NCI-H2196 treated with DMSO at 0.1 percent for 48 hours (cell line): ENCODE data around the gene MORF4L1.
"Not testable (repeated sequence)": the region's sequence is repeated elsewhere in the genome, so short reads cannot be mapped to it uniquely, and the experiment has no call there.

Experiments used
- DNase-seq: peaks from one replicate; lab custom pipeline; 2025; ENCODE audit not compliant: unreplicated experiment; lab: John Stamatoyannopoulos, UW

The MORF4L1 gene

DNA sequence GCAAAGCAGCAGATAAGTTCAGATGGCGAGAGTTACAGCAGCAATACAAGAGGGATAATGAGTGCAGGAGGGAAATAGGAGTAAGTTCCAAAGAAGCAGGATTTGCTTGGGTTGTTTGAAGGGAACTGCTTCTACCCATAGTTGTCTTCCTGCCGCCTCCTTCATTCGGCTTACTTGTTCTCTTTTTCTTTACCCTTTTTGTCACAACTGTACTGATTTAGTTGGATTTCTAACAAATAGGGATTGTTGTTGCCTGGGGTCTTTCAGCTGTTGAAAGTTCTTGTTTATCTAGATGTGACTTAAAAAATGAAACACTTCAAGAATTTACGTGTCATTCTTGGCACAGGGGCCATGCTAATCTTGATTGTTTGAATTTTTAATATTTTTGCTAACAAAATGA lies 25.9 kb downstream of the MORF4L1 start:
- DNase-seq = no peak

DNA sequence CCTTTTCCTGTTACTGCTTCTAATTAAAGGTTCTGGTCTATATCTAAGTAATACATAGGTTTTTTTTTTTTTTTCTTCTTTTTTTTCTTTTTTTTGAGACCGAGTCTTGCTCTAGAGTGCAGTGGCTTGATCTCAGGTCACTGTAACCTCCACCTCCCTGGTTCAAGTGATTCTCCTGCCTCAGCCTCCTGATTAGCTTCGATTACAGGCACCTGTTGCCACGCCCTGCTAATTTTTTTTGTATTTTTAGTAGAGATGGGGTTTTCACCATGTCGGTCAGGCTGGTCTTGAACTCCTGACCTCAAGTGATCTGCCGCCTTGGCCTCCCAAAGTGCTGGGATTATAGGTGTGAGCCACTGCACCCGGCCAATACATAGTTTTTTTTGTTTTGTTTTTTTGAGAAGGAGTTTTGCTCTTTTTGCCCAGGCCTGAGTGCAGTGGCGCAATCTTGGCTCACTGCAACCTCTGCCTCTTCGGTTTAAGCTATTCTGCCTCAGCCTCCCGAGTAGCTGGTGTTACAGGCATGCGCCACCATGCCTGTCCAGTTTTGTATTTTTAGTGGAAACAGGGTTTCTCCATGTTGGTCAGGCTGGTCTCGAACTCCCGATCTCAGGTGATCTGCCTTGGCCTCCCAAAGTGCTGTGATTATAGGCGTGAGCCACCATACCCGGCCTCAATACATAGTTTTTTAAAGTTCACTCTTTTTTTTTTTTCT lies 28.3 kb downstream of the MORF4L1 start:
- not testable (repeated sequence) for DNase-seq

DNA sequence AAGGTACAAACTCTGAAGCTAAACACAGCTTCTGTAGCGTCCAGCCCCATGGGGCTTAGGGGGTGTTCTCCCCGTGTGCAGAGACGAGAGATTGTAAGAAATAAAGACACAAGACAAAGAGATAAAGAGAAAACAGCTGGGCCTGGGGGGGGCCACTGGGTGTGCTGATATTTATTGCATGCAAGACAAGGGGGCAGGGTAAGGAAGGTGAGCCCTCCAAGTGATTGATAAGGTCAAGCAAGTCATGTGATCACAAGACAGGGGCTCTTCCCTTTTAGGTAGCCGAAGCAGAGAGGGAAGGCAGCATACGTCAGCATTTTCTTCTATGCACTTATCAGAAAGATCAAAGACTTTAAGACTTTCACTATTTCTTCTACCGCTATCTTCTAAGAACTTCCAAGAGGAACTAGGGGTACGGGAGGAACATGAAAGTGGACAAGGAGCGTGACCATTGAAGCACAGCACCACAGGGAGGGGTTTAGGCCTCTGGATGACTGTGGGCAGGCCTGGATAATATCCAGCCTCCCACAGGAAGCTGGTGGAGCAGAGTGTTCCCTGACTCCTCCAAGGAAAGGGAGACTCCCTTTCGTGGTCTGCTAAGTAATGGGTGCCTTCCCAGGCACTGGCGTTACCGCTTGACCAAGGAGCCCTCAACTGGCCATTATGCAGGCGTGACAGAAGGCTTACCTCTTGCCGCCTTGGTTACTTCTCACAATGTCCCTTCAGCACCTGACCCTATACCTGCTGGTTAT lies 29.8 kb downstream of the MORF4L1 start:
- DNase-seq = not testable (repeated sequence)

DNA sequence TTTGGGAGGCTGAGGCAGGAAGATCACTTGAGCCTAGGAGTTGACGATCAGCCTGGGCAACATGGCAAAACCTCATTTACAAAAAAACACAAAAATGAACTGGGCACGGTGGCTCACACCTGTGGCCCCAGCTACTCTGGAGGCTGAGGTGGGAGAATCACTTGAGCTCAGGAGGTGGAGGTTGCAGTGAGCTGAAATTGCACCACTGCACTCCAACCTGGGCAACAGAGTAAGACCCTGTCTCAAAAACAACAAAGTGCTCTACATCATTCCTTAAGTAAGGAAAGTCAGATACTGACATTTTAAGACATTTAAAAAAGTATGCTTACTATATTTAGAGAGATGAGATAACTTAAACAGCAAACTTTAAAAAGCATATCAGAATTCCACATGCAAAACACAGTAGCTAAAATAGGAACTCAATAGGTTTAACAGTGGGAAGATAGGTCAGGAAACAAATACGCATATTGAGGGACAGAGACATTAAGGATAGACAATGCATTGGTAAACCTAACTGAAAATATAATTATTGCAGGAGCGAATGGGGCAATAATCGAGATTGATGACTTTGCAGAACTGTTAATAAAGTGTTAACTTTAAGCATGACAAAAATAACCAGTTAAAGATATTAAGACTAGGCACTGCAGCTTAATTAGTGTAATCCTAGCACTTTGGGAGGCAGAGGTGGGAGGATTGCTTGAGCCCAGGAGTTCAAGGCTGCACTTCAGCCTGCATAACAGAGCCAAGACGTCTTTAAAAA lies 32.1 kb downstream of the MORF4L1 start:
- DNase-seq = no peak

GRCh38 chr15:78906316-78906620 lies 33.6 kb downstream of the MORF4L1 start:
- no peak for DNase-seq

- no peak for DNase-seq
Measured at GRCh38 chr15:78907577-78907976, 34.9 kb downstream of the MORF4L1 start.

DNA sequence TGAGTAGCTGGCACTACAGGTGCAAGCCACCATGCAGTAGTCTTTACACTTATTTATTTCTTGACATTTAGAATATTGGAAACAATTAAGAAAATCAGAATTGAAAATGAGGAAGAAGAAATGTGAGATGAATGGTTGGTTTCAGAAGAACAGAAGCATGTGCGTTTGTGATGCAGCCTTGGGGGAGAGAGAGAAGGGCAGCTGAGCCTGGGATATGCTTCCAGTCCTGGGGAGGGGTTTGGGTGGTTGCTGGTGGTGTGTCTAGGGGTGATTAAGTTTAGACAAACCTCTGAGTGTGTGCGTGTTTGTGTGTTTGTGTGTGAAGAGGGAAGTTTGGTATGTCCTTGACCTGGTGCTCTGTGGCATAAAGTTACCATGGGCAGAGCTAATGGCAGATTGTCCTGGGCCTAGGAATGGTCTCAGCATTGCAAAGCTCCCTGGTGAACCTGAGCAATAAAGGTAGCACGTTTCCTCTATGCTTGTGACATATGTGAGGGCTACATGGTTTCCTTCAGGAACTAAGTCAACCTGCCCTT lies 36.5 kb downstream of the MORF4L1 start:
- no peak for DNase-seq

- no peak for DNase-seq
Measured at GRCh38 chr15:78909791-78910228, 37.1 kb downstream of the MORF4L1 start.

GRCh38 chr15:78910271-78910670 lies 37.6 kb downstream of the MORF4L1 start:
- no peak for DNase-seq

- DNase-seq = no peak
Measured at GRCh38 chr15:78912316-78912715, 39.6 kb downstream of the MORF4L1 start.

GRCh38 chr15:78913012-78913411 lies 40.3 kb downstream of the MORF4L1 start:
- no peak for DNase-seq

DNA sequence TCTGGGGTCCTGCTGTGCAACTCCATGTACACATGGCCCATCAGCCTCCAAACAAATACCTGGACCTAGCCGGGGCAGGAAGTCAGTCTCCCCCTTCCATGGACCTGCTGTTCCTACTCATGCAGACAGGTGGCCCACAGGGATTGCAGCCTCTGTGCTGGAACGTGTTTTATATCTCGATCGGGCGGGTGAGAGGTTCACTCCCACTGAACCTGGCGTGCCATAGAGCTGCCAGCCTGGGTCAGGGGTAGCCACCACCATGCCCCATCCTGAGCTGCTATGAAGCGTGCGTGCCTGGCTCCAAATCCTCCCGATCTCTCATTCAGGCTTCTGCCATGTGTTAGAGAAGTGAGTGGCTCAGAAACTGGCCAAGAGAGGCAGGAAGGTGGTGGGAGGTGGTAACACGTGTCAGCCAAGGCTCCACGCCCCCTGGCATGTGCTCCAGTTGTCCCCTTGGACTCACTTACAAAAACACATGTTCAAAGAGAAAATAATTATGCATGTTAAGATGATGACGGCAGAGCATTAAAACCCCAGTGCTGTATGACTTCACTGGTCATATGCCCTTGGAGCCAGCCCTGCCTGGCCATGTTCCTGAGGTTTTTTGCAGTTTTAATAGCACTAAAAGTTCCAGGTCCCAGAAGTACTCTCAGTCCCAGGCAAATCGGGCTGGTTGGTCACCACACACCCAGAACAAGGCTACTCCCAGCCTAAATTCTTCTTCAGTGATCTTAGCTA lies 41.5 kb downstream of the MORF4L1 start:
- no peak for DNase-seq

DNA sequence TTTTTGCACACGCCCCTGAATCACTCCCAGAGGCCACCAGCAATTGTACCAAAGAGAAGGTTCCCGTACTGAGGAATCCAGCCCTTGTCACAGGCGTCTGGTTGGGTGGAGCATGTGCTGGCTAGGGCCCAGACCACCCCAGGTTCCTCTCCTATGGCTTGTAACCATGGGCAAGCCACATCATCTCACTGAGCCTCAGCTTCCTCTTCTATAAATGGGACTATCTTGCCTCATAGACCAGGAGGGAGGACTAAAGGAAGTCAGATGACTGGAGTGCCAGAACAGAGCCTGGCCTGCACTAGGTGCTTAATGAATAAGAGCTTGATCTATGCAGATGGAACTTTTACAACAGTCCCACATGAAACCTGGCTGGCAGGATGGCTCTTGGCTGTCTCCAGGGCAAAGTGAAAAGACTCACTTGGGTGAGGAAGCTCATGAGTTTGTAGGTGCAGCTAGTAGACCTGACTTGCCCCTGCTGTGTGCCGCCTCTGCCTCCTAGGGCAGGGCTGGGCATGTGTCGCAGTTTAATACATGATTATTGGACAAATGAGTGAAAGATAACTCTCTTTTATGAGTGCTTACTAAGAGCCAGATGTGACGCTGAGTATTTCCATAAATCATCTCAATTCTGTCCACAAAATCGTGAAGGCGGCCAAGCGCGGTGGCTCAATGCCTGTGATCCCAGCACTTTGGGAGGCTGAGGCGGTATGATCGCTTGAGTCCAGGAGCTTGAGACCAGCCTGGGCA lies 42.8 kb downstream of the MORF4L1 start:
- DNase-seq = no peak

- DNase-seq = no peak
Measured at GRCh38 chr15:78916088-78916487, 43.4 kb downstream of the MORF4L1 start.

DNA sequence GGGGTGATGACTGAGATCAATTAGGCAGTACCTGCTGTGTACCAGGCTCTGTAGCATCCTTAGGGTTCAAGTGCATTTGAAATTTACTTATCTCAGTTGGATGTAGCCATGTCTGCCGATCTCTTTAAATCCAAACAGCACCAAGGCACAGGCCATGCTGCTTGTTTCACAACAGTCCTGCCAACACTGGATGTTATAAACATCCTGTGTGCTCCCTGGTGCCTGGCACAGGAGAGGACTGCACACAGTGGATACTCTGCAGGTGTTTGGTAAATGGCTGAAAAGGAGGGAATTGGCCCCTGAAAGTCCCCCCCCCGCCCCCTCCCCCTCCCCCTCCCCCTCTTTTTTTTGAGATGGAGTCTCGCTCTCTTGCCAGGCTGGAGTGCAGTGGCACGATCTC lies 45.2 kb downstream of the MORF4L1 start:
- no peak for DNase-seq

DNA sequence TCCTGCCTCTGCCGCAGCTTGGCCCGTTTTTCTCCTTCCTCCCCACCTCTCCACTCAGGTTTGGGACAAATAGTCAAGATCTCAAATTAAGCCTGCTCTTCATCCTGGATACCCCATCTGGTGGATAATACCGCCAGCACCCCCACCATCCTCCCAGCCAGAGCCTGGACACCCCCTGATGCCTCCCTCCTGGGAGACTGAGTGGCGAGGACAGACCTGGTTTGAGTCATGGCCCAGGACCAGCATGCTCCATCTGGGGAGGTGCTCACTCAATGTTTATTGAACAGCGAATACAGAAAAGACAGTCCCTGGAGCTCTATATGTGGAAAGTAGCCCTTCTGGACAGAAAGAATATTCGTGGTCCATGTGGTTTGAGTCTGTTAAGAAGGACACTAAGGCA lies 48.8 kb downstream of the MORF4L1 start:
- DNase-seq = no peak

DNA sequence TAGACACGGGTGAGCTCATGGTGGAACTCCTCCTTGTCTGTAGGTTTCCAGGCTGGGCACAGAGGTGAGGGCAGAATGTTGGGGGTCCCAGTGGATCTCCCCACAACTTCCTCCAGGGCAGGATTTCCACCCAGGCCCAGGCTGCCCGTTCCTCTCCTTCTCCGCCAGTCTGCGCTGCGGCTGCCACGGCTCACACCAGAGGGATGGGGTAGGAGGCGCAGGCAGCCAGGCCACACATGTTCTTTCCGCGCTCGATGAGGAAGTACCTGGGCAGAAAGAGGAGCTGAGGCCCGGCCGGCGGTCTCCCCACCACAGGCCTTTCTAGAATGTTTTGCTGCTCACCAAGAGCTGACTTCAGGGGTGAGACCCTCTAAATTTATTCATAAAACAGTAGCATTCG lies 49.2 kb downstream of the MORF4L1 start:
- DNase-seq = no peak

- no peak for DNase-seq
Measured at GRCh38 chr15:78922527-78922926, 49.8 kb downstream of the MORF4L1 start.

DNA sequence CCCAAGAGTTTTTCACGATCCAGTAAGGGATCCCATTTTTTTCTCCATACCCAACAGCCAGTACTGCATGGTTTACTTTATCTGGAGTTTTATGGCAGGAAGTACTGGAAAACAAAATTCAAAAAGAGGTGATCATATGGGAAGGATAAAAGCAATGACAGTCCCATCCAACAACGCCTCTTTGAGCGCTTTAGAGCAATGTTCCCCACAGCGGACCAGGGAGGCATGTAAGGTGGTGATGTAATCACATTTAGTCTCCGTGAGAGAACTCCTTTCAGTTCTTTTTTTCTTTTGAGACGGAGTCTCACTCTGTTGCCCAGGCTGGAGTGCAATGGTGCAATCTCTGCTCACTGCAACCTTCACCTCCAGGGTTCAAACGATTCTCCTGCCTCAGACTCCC lies 50.3 kb downstream of the MORF4L1 start:
- no peak for DNase-seq
